NCI-H187 (cell line): ENCODE data around the gene CYTH3.
"Not testable (repeated sequence)": the region's sequence is repeated elsewhere in the genome, so short reads cannot be mapped to it uniquely, and the experiment has no call there.

Experiments used
- DNase-seq, 2 experiments: peaks; one replicate each; lab custom pipeline; 2025; lab: John Stamatoyannopoulos, UW

CYTH3 gene

DNA sequence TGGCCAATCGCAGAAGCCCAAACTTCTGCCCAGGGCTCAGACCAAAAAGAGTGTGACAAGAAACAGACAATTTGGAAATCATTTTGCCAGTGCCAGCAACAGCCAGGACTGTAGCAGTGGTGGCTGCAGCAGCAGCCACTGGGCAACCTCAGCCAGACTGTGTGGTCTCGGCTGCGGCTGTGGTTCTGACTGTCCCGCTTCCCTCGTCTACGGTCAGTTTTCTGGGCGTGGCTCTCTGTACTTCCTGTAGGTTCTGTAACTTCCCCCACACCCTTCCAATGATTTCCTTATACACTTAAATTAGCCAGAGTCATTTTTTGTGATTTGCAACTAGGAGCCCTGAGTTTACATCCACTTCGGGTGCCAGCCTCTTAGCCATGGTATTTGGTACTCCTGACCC is 39.9 kb downstream of the CYTH3 start:
- no peak for DNase-seq

DNA sequence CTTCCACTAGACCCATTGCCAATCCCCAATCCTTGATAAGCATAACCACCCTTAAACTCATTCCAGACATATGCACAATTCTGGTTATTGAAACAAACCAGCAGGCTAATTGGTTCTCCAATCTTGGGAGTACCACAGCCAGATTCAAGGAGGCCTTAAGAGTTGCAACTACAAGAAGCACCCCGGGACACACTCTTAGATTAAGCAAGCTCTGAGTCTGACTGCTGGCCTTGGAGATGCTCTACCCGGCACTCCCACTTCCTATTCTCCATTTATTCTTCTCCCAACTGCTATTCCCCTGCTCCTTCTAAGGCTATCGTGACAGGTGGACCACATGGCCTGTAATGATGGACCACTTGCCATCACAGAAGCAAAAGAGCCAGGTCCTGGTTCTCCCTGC is 40.3 kb downstream of the CYTH3 start:
- DNase-seq, result no peak

DNA sequence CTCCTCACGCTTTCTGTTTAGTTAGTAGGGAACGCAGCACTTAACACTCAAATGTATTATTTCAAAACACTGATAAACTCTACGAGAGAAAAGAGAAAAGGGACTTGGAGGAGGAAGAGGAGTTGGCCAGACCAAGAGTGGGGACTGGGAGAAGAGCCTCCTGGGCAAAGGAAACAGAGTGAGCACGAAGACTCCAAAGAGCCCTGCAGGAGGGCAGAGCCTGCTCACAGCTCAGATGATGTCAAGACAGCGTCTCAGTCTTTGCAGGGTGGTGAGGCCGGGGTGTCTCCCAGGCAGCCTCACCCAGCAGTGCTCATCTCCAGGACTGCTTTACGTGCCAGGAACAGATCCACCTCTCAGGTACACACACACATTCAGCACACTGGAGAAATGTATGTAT is 41.2 kb downstream of the CYTH3 start:
- DNase-seq, result no peak

DNA sequence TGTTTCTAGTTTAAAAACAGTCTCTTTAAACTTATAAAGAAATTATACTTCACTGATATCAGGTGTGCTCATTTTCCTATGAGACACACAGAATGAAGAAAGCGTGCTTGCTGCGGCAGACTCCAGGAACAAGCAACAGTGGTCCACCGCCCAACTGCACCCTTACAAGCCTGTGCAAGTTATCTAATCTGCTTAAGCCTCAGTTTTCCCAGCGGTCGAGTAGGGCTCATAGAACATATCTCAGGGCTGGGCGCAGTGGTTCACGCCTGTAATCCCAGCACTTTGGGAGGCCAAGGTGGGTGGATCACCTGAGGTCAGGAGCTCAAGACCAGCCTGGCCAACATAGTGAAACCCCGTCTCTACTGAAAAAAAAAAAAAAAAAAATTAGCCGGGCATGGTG is 43.1 kb downstream of the CYTH3 start:
- DNase-seq, result not testable (repeated sequence)

DNA sequence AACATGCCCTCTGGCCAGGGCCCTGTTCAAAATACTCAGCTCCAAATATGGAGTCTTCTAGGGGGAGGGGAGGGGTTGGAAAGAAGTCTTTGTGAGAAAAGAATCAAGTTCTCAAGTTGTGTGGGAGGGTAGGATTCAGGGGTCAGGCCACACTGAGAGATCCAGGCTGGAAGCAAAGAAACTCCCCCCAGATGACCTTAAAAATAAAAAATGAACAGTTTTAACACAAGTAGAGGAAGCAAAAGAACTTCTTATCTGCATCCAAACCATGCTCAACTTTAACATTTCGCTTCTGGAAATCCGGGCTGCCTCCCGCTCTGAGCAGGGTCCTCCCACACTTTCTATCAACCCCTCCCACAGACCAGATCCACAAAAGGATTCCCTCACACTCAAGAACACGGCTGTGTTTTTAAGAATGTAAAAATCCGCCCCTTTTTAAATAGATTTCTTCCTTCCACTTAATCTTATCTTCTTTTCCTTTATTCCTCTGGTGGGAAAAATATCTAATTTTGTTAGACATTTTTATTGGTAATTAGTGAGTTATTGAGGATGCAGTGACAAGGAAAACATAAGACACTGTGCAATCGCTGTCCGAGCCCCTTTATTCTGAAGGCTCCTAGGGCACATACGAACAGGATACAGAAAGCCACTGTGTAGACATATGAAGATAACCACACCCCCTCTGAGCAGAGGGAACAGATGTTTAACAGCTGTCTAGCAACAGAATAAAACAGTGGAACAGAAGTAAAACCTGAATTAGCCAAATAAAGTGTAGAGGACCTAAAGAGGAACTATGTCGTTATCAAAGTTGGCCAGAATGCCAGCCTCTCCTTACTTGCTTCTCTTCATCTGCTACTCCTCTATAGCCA is 43.8 kb downstream of the CYTH3 start:
- no peak for DNase-seq

DNA sequence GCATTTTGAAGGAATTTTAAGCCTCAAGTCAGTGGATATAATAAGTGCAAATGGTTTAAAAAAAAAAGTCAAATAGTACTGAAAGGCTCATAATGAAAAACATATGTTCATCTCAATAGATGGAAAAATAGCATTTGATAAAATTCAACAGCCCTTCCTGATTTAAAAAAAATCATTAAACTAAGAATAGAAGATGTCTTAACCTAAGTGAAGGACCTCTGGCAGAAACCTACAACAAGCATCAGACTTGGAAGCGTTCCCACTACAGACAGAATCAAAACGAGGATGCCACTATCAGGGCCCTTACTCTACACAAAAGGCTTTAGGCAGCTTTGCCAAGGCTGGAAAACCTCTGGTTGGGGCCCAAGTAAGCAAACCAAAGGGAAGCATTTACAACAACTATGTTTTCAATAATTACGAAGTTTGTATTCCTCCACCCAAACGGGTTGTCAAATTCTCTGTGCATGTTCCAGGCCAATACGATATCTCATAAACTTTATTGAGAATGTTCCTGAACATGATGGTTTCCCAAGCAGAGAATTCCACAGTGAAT is 45.1 kb downstream of the CYTH3 start:
- no peak for DNase-seq

DNA sequence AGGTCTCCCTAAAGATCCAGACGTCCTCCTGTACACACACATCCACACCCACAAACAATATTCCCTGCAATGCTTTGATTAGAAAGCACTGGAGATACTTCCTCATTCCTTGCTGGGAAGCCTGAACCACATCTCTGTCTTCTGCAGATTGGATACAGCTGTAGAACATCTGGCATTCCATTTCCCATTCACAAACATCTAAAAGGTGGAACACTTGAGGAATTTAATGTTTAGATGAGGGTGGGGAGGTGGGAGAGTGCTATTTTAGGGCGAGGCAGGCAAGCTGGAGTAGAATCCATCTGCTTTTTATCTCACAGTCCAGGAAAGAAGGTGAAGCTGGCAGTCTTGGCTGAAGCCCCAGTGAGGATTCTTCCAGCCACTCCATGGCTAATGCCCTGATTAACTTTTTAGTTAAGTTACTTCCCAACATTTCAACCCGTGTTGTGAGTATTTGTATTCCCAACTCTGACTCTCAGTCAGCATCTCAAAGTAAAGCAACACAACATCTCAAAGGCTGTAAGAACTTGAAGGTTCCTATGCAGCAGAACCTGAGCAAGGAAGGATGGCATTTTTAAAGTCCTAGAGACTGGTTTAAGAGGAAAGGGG is 46.1 kb downstream of the CYTH3 start:
- DNase-seq, result no peak

DNA sequence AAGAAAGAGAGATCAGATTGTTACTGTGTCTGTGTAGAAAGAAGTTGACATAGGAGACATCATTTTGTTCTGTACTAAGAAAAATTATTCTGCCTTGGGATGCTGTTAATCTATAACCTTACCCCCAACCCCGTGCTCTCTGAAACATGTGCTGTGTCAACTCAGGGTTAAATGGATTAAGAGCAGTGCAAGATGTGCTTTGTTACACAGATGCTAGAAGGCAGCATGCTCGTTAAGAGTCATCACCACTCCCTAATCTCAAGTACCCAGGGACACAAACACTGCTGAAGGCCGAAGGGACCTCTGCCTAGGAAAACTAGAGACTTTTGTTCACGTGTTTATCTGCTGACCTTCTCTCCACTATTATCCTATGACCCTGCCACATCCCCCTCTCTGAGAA is 49.0 kb downstream of the CYTH3 start:
- not testable (repeated sequence) for DNase-seq

DNA sequence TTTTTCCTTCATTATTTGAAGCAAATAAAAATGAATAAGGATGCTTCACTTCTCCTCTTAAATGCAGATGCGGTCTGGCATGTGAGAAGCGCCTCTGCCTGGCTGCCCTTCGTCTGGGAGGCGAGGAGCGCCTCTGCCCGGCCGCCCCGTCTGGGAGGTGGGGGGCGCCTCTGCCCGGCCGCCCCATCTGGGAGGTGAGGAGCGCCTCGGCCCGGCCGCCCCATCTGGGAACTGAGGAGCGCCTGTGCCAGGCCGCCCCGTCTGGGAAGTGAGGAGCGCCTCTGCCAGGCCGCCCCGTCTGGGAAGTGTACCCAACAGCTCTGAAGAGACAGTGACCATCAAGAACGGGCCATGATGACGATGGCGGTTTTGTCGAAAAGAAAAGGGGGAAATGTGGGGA is 49.4 kb downstream of the CYTH3 start:
- DNase-seq, result not testable (repeated sequence)

DNA sequence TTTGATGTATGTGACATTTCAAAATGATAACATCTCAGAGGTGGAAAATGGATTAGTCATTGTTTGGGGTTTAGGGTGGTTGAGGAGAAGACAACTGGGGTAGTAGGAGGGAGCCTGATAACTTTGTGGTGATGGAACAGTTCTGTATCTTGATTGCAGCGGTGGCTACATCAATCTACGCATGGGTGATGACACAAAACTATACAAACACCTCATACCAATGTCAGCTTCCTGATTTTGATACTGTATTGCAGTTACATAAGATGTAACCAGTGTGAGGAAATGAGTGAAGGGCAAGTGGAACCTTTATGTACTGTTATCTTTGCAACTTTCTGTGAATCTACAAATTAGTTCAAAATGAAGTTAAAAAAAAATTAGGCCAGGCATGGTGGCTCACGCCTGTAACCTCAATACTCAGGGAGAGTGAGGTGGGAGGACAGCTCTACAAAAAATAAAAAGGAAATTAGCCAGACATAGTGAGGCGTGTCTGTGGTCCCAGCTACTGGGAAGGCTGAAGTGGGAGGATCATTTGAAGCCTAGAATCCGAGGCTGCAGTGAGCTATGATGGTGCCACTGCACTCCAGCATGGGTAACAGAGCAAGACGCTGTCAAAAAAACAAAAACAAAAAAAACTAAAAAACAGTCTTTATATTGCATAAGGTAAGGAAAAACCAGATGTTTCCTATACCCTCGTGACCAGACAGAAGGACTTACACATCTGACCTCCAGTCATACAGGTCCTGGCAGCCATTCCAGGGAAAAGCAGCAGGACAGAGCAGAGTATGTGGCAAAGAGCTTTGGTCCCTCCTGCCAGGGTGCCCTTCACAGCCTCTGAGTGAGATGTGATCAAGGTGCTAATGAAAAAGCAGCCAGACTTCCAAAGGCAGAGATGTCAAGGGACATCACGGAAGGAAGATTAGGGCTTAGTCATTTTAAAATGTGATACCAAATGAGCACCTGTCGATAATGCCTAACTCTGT is 50.8 kb downstream of the CYTH3 start:
- DNase-seq, result no peak

DNA sequence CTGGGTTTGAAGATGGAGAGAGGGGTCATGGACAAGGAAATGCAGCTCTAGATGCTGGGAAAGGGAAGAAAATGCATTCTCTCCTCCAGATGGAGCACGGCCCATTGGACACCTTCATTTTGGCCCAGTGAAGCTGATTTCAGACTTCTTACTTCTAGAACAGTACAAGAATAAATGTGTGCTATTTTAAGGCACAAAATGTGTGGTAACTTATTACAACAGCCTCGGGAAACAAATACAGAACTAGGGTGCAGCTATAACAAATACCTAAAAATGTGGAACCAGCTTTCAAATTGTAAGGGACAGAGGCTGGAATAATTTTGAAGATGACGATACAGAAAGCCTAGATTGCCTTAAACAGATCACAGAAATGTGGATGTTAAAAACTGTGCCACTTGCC is 54.1 kb downstream of the CYTH3 start:
- no peak for DNase-seq

DNA sequence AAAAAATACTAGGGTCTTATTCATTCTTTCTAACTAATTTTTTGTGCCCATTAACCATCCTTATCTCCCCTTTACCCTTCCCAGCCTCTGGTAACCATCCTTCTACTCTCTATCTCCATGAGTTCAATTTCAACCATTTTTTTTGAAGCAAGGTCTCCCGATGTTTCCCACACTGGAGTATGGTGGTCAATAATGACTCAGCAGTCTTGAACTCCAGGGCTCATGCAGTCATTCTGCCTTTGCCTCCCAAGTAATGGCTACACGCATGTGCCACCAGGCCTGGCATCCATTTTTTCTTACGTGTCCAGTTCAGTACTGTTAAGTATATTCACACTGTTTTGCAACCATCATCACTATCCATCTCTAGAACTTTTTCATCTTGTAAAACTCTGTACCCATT is 60.4 kb downstream of the CYTH3 start:
- DNase-seq, result no peak

DNA sequence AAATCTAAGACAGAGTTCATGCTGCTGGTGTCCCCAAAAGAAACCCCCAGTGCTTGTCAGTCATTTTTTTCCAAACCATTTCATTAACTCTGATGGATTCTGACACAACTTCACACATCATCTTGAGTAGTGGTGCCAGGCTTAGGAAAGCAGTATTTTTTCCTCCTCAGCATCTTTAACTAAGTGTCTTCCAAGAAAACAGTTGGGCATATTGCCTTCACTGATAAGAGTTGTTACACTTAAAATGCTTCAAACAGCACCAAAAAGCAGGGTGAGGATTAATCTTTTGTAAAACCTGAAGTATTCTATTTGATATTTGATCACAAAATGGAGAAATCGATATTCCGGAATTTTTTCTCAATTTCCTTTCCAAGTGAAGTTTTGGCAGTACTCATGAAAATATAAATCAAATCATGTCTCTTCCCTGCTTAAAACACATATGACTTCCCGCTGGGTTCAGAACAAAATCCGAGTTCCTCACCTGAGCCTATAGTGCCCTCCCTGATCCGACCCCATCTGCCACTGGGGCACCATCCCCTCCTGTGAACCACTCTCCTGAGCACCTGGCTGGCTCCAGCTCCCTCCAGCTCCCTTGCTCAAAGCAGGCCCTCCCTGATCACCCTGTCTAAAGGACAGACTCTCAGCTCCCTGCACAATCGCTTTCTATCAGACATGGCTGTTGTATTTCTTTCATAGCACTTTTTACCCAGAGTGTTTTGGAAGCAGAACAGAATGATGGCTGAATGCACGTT is 61.6 kb downstream of the CYTH3 start:
- DNase-seq, result no peak

DNA sequence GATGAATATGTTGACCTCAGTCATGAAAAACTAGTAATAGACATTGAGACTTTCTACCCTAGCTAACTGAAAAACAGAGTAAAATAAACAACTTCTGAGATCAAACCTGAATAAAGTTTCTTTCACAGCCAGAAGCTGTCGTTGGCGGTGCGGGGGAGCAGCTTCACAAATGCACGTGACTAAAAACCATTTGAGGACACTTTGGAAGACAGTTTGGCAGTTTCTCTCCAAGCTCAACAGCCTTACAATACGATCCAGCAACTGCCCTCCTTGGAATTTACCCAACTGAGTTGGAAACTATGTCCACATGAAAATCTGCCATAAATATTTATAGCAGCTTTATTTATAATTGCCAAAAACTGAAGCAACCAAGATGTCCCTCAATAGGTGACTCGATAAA is 63.1 kb downstream of the CYTH3 start:
- DNase-seq, result no peak

DNA sequence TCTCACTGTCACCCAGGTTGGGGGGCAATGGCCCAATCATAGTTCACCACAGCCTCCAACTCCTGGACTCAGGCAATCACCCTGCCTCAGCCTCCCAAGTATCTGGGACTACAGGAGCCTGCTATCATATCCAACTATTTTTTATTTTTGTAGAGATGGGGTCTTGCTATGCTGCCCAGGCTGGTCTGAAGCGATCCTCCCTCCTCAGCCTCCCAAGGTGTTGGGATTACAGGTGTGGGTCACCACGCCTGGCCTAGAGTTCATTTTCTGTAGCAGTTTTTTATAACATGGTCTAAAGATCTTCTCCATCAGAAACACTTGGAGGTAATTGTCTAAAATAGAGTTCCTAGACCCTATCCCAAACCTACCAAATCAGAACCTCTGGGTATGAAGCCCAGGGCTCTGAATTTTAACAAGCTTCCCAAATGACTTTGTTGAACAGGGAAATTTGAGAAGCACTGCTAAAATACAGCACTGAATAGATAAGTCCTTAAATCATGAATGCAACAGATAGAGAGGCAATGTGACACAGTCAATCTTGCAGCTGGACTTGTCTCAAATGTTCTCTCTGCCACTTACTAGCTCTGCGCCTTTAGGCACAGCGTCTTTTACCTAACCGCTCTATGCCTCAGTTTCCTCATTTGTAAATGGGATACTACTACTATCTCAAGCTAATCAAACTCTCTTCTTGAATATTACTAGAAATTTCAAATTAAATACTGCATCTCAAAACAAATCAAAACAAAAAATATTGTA is 63.7 kb downstream of the CYTH3 start:
- no peak for DNase-seq

DNA sequence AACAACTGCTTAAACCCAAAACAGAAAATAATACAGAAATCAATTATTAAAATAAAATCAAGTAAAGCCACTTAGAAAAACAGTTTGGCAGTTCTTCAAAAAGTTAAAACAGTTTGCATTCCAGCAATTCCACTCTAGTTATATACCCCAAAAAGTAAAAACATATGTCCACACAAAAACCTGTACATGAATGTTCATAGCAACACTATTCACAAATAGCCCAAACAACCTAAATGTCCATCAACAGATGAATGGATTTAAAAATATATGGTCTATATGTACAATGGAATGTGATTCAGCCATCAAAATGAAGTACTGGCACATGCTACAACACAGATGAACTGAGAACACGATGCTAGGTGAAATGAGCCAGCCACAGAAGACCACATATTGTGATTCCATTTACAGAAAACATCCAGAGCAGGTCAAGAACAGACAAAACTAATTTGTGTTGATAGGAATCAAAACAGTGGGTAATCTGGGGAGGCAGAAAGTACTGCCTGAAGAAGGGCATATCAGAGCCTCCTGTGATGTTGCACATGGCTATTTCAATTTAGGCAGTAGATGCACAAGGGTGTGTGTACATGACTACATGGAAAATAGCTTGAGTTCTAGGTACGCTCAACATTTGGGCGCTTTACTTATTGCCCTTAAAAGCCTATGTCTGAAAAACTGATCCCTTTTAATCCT is 66.3 kb downstream of the CYTH3 start:
- no peak for DNase-seq

DNA sequence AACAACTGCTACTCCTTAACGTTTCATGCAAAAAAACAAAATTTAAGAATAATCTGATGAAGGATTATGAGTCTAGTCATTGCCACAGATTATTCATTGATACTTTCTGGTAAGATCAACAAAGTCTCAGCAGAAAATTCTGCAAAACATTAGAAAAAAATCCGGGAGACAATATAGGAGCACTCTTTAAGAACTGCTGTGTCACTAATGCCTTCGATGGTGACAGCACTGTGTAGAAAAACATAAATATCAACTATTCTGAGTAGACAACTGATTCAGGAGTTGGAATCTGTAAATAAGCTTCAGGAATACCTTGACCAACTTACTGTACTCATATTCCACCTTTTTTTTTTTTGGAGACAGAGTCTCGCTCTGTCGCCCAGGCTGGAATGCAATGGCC is 69.0 kb downstream of the CYTH3 start:
- DNase-seq, result no peak

DNA sequence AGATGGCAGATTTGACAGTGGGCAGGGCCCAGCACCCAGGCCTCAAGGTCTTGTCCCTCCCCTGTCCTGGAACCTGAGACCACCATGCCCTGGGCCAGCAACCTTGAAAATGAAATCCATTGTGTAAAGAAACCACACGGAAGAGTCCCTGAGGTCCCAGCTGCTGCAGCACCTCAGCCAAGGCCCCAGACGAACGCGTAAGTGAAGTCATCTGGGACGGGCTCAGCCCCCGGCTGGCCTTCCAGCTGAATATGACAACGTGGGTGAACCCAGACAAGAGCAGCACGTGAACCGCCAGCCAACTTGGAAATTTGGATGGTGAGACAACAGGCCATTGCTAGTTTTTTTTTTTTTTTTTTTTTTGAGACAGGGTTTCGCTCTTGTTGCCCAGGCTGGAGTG is 70.3 kb downstream of the CYTH3 start:
- DNase-seq, result no peak

DNA sequence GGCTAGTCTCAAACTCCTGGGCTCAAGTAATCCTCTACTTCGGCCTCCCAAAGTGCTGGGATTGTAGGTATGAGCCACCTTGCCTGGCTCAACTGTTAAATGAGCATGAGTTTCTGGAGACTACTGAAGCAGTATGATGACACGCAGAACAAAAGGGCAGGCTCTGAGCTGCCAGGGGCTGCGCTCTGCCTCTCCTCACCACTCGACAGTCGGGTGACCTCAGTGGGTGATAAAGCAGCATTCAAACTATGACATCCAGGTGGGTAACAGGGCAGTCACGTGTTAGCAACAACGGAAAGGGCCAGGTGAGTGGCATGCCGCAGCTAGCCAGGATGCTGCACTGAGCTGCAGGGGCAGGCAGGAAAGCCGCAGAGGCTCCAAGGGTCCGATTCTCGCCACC is 71.5 kb downstream of the CYTH3 start:
- DNase-seq, result no peak
